ENCODE measurements around the gene SORL1-AS1.

DNA sequence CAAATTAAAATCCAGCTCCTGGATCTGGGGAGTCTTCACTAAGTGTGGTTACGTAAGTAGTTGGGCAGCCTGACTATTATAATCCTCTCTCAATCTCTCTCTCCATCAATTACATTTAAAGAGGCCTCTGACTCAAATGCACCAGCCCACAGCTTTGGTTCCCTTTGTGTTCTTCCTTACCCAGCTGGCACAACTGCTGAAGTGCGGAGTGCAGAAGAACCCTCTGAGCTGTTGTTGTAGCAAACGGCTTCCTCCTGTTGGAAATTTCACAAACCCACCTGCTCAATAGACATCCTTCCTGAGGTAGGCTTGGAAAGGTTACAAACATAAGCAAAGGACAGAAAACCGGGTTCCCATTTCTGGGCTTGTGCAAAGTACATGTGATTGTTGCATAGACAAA is 17.6 kb downstream of the SORL1-AS1 start:
- TF ChIP-seq, protein P1, sequence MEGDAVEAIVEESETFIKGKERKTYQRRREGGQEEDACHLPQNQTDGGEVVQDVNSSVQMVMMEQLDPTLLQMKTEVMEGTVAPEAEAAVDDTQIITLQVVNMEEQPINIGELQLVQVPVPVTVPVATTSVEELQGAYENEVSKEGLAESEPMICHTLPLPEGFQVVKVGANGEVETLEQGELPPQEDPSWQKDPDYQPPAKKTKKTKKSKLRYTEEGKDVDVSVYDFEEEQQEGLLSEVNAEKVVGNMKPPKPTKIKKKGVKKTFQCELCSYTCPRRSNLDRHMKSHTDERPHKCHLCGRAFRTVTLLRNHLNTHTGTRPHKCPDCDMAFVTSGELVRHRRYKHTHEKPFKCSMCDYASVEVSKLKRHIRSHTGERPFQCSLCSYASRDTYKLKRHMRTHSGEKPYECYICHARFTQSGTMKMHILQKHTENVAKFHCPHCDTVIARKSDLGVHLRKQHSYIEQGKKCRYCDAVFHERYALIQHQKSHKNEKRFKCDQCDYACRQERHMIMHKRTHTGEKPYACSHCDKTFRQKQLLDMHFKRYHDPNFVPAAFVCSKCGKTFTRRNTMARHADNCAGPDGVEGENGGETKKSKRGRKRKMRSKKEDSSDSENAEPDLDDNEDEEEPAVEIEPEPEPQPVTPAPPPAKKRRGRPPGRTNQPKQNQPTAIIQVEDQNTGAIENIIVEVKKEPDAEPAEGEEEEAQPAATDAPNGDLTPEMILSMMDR (conservative IDR thresholded peaks at IDR 0.05; ENCODE audit: low read depth, low read length), result no peak
- TF ChIP-seq CHD1 (IDR thresholded peaks at IDR 0.05; ENCODE audit: low read depth, low read length) (no peak), CEBPB (IDR thresholded peaks at IDR 0.05; ENCODE audit: low read depth, low read length) (no peak), RAD21 (IDR thresholded peaks at IDR 0.05; ENCODE audit: low read length) (no peak), RCOR1 (IDR thresholded peaks at IDR 0.05; ENCODE audit: insufficient replicate concordance, low read length) (no peak), POLR2A (IDR thresholded peaks at IDR 0.05; ENCODE audit: low read depth, low read length) (no peak), MAZ (IDR thresholded peaks at IDR 0.05; ENCODE audit: borderline replicate concordance, low read depth, low read length) (no peak), RFX5 (IDR thresholded peaks at IDR 0.05; ENCODE audit: low read depth, low read length) (no peak), SMC3 (IDR thresholded peaks at IDR 0.05; ENCODE audit: low read depth, low read length) (no peak), MXI1 (IDR thresholded peaks at IDR 0.05; ENCODE audit: borderline replicate concordance, low read depth, low read length) (no peak), MAFK (IDR thresholded peaks at IDR 0.05; ENCODE audit: low read depth, low read length) (no peak)
- TF ChIP-seq, protein P2, sequence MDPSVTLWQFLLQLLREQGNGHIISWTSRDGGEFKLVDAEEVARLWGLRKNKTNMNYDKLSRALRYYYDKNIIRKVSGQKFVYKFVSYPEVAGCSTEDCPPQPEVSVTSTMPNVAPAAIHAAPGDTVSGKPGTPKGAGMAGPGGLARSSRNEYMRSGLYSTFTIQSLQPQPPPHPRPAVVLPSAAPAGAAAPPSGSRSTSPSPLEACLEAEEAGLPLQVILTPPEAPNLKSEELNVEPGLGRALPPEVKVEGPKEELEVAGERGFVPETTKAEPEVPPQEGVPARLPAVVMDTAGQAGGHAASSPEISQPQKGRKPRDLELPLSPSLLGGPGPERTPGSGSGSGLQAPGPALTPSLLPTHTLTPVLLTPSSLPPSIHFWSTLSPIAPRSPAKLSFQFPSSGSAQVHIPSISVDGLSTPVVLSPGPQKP (IDR thresholded peaks at IDR 0.05; ENCODE audit: borderline replicate concordance, low read depth, low read length), result no peak
- TF ChIP-seq, protein P3, sequence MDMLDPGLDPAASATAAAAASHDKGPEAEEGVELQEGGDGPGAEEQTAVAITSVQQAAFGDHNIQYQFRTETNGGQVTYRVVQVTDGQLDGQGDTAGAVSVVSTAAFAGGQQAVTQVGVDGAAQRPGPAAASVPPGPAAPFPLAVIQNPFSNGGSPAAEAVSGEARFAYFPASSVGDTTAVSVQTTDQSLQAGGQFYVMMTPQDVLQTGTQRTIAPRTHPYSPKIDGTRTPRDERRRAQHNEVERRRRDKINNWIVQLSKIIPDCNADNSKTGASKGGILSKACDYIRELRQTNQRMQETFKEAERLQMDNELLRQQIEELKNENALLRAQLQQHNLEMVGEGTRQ (IDR thresholded peaks at IDR 0.05; ENCODE audit: low read depth, low read length), result no peak

Data from IMR-90 (cell line).